ENCODE data around the gene STUB1. TPM values are rescaled to one million over a fixed set of nuclear protein-coding genes. Genes with fewer than 3 reads are reported as not detected.

The STUB1 gene
- total and polyA plus RNA-seq, 2 experiments from 2014 or later = 91.7 to 108 TPM

- TF ChIP-seq REST (IDR thresholded peaks at IDR 0.05; ENCODE audit: unreplicated experiment) = no peak
- TF ChIP-seq ZNF114 (CRISPR knock-in tag; IDR thresholded peaks at IDR 0.05) = no peak
- no peak for TF ChIP-seq STAT1 (IDR thresholded peaks at IDR 0.05; ENCODE audit: unreplicated experiment)
- no peak for TF ChIP-seq ZNF331 (CRISPR knock-in tag; IDR thresholded peaks at IDR 0.05; ENCODE audit: low read depth)
- TF ChIP-seq CREB1 (CRISPR knock-in tag; IDR thresholded peaks at IDR 0.05; ENCODE audit: low read depth) = no peak
- no peak for TF ChIP-seq EZH2phosphoT487 (IDR thresholded peaks at IDR 0.05; ENCODE audit: unreplicated experiment)
- no peak for TF ChIP-seq CTCF (conservative IDR thresholded peaks at IDR 0.05; ENCODE audit: low read depth in 2 of 2)
Observed at GRCh38 chr16:732332-732731, 52.1 kb downstream of the STUB1 start (continued).

Other genes starting within 250 kb of the STUB1 start
- 142 and 164 TPM in 2 replicates for gene CAPN15, start 152.7 kb upstream of the STUB1 start, total RNA-seq (2014; rRNA removed; shearing (Covaris generic))
- gene CAPN15, start 152.7 kb upstream of the STUB1 start, polyA plus RNA-seq (2016; fragmentation: Nextera tagmentation; extraction: Ambion mirVana) = 27.3 and 30.7 TPM in 2 replicates
- gene PRR35, start 120.0 kb upstream of the STUB1 start, total RNA-seq (2014; rRNA removed; shearing (Covaris generic)) = 1.1 and 1.4 TPM in 2 replicates
- 0.32 and 0.63 TPM in 2 replicates for gene PRR35, start 120.0 kb upstream of the STUB1 start, polyA plus RNA-seq (2016; fragmentation: Nextera tagmentation; extraction: Ambion mirVana)
- 0.80 TPM in 1 of 2 replicates, not detected in the other for gene NHLRC4, start 113.4 kb upstream of the STUB1 start, total RNA-seq (2014; rRNA removed; shearing (Covaris generic))
- 0.14 and 0.47 TPM in 2 replicates for gene NHLRC4, start 113.4 kb upstream of the STUB1 start, polyA plus RNA-seq (2016; fragmentation: Nextera tagmentation; extraction: Ambion mirVana)
- gene PIGQ, start 110.4 kb upstream of the STUB1 start, total RNA-seq (2014; rRNA removed; shearing (Covaris generic)) = 49.9 and 62.3 TPM in 2 replicates
- 28.0 and 30.2 TPM in 2 replicates for gene PIGQ, start 110.4 kb upstream of the STUB1 start, polyA plus RNA-seq (2016; fragmentation: Nextera tagmentation; extraction: Ambion mirVana)
- gene RAB40C, start 90.3 kb upstream of the STUB1 start, total RNA-seq (2014; rRNA removed; shearing (Covaris generic)) = 24.2 and 24.6 TPM in 2 replicates
- gene RAB40C, start 90.3 kb upstream of the STUB1 start, polyA plus RNA-seq (2016; fragmentation: Nextera tagmentation; extraction: Ambion mirVana) = 11.2 and 12.0 TPM in 2 replicates
- gene WFIKKN1, start 49.4 kb upstream of the STUB1 start, total RNA-seq (2014; rRNA removed; shearing (Covaris generic)) = 6.8 and 11.2 TPM in 2 replicates
- 3.5 and 4.0 TPM in 2 replicates for gene WFIKKN1, start 49.4 kb upstream of the STUB1 start, polyA plus RNA-seq (2016; fragmentation: Nextera tagmentation; extraction: Ambion mirVana)
- 131 and 153 TPM in 2 replicates for gene METTL26, start 44.1 kb upstream of the STUB1 start, total RNA-seq (2014; rRNA removed; shearing (Covaris generic))
- gene METTL26, start 44.1 kb upstream of the STUB1 start, polyA plus RNA-seq (2016; fragmentation: Nextera tagmentation; extraction: Ambion mirVana) = 223 and 225 TPM in 2 replicates
- 53.2 and 64.3 TPM in 2 replicates for gene MCRIP2, start 38.6 kb upstream of the STUB1 start, total RNA-seq (2014; rRNA removed; shearing (Covaris generic))
- gene MCRIP2, start 38.6 kb upstream of the STUB1 start, polyA plus RNA-seq (2016; fragmentation: Nextera tagmentation; extraction: Ambion mirVana) = 67.7 and 80.2 TPM in 2 replicates
- 42.2 and 44.4 TPM in 2 replicates for gene WDR90, start 31.0 kb upstream of the STUB1 start, total RNA-seq (2014; rRNA removed; shearing (Covaris generic))
- gene WDR90, start 31.0 kb upstream of the STUB1 start, polyA plus RNA-seq (2016; fragmentation: Nextera tagmentation; extraction: Ambion mirVana) = 25.9 and 26.3 TPM in 2 replicates
- 93.8 and 129 TPM in 2 replicates for gene RHOT2, start 12.3 kb upstream of the STUB1 start, total RNA-seq (2014; rRNA removed; shearing (Covaris generic))
- gene RHOT2, start 12.3 kb upstream of the STUB1 start, polyA plus RNA-seq (2016; fragmentation: Nextera tagmentation; extraction: Ambion mirVana) = 159 and 163 TPM in 2 replicates
- gene RHBDL1, start 4.7 kb upstream of the STUB1 start, total RNA-seq (2014; rRNA removed; shearing (Covaris generic)) = 10.1 and 11.5 TPM in 2 replicates
- 8.4 and 9.2 TPM in 2 replicates for gene RHBDL1, start 4.7 kb upstream of the STUB1 start, polyA plus RNA-seq (2016; fragmentation: Nextera tagmentation; extraction: Ambion mirVana)
- 79.3 and 82.5 TPM in 2 replicates for gene JMJD8, start 3.9 kb downstream of the STUB1 start, total RNA-seq (2014; rRNA removed; shearing (Covaris generic))
- 43.1 and 48.5 TPM in 2 replicates for gene JMJD8, start 3.9 kb downstream of the STUB1 start, polyA plus RNA-seq (2016; fragmentation: Nextera tagmentation; extraction: Ambion mirVana)
- gene WDR24, start 10.0 kb downstream of the STUB1 start, total RNA-seq (2014; rRNA removed; shearing (Covaris generic)) = 11.5 and 15.8 TPM in 2 replicates
- 7.2 and 8.0 TPM in 2 replicates for gene WDR24, start 10.0 kb downstream of the STUB1 start, polyA plus RNA-seq (2016; fragmentation: Nextera tagmentation; extraction: Ambion mirVana)
- gene FBXL16, start 25.4 kb downstream of the STUB1 start, total RNA-seq (2014; rRNA removed; shearing (Covaris generic)) = 10.6 and 12.6 TPM in 2 replicates
- gene FBXL16, start 25.4 kb downstream of the STUB1 start, polyA plus RNA-seq (2016; fragmentation: Nextera tagmentation; extraction: Ambion mirVana) = 7.9 and 8.9 TPM in 2 replicates
- gene METRN, start 34.7 kb downstream of the STUB1 start, total RNA-seq (2014; rRNA removed; shearing (Covaris generic)) = 33.0 and 36.9 TPM in 2 replicates
- gene METRN, start 34.7 kb downstream of the STUB1 start, polyA plus RNA-seq (2016; fragmentation: Nextera tagmentation; extraction: Ambion mirVana) = 18.7 and 28.9 TPM in 2 replicates
- gene ANTKMT, start 40.7 kb downstream of the STUB1 start, total RNA-seq (2014; rRNA removed; shearing (Covaris generic)) = 23.8 and 37.1 TPM in 2 replicates
- gene ANTKMT, start 40.7 kb downstream of the STUB1 start, polyA plus RNA-seq (2016; fragmentation: Nextera tagmentation; extraction: Ambion mirVana) = 37.2 and 59.0 TPM in 2 replicates
- gene CCDC78, start 46.0 kb downstream of the STUB1 start, total RNA-seq (2014; rRNA removed; shearing (Covaris generic)) = 3.5 and 12.6 TPM in 2 replicates
- 8.7 and 10.5 TPM in 2 replicates for gene CCDC78, start 46.0 kb downstream of the STUB1 start, polyA plus RNA-seq (2016; fragmentation: Nextera tagmentation; extraction: Ambion mirVana)
- 19.1 and 21.6 TPM in 2 replicates for gene HAGHL, start 46.7 kb downstream of the STUB1 start, total RNA-seq (2014; rRNA removed; shearing (Covaris generic))
- 35.3 and 45.2 TPM in 2 replicates for gene HAGHL, start 46.7 kb downstream of the STUB1 start, polyA plus RNA-seq (2016; fragmentation: Nextera tagmentation; extraction: Ambion mirVana)
- 19.2 and 42.3 TPM in 2 replicates for gene CIAO3, start 60.6 kb downstream of the STUB1 start, total RNA-seq (2014; rRNA removed; shearing (Covaris generic))
- gene CIAO3, start 60.6 kb downstream of the STUB1 start, polyA plus RNA-seq (2016; fragmentation: Nextera tagmentation; extraction: Ambion mirVana) = 13.0 and 15.4 TPM in 2 replicates
- 0.10 TPM in 1 of 2 replicates, not detected in the other for gene MSLN, start 80.3 kb downstream of the STUB1 start, total RNA-seq (2014; rRNA removed; shearing (Covaris generic))
- not detected in 2 replicates for gene MSLN, start 80.3 kb downstream of the STUB1 start, polyA plus RNA-seq (2016; fragmentation: Nextera tagmentation; extraction: Ambion mirVana)
- gene RPUSD1, start 108.0 kb downstream of the STUB1 start, total RNA-seq (2014; rRNA removed; shearing (Covaris generic)) = 41.9 and 79.5 TPM in 2 replicates
- gene RPUSD1, start 108.0 kb downstream of the STUB1 start, polyA plus RNA-seq (2016; fragmentation: Nextera tagmentation; extraction: Ambion mirVana) = 19.1 and 20.7 TPM in 2 replicates
- gene CHTF18, start 108.2 kb downstream of the STUB1 start, total RNA-seq (2014; rRNA removed; shearing (Covaris generic)) = 108 and 129 TPM in 2 replicates
- gene CHTF18, start 108.2 kb downstream of the STUB1 start, polyA plus RNA-seq (2016; fragmentation: Nextera tagmentation; extraction: Ambion mirVana) = 61.3 and 69.2 TPM in 2 replicates
- gene GNG13, start 120.3 kb downstream of the STUB1 start, total RNA-seq (2014; rRNA removed; shearing (Covaris generic)) = not detected in 2 replicates
- 0.29 and 0.30 TPM in 2 replicates for gene GNG13, start 120.3 kb downstream of the STUB1 start, polyA plus RNA-seq (2016; fragmentation: Nextera tagmentation; extraction: Ambion mirVana)

Measured in GM23338 (cell line).